NCI-H526 treated with DMSO at 0.1 percent for 48 hours (cell line): Measurements from ENCODE around the gene GPR137B.
"Not testable (repeated sequence)": the region's sequence is repeated elsewhere in the genome, so short reads cannot be mapped to it uniquely, and the experiment has no call there.

Experiments
- DNase-seq: peaks from one replicate; lab custom pipeline; 2025; lab: John Stamatoyannopoulos, UW

The GPR137B gene

DNA sequence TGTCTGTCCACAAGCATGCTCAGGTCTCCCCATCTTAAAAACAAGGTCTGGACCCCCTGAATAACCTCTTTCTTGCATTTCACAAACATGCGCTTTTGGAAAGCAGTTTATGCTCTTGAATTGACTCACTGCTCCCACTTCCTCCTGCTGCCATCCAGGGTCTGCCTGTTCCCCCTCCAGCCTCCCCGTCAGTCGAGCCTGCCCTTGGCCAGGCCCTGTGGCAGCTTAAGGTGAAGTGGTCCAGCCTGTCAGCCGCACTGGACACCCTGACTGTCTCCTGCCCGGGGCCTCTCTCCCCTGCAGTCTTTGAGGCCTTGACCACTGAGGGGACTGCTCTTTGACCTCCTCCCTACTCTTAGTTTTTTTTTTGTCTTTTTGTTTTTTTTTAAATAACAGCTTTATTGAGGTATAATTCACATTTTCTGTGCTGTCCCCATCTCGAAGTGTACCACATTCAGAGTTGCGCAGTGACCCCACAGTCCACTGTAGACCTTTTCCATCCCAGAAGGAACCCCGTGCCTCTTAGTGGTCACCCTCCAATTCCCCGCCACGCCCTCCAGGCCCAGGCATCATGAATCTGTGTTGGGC, 18.3 kb downstream of the GPR137B start:
- no peak for DNase-seq

DNA sequence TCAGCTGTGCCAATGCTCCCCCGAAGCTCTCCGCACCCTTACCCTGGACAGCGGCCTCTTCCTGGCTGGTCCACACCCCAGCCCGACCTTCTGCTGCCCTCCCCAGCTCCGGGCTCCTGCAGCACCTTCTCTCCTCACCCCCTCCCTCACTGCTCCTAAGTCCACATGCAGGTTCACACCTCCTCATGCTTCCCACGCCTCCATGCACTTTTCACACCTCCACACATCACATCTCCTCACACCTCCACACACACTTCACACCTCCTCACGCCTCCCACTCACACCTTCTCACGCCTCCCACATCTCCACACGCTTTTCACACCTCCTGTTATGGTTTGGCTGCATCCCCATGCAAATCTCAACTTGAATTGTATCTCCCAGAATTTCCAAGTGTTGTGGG, 18.9 kb downstream of the GPR137B start:
- DNase-seq: no peak

- DNase-seq: not testable (repeated sequence)
These were observed 19.4 kb downstream of the GPR137B start for GRCh38 chr1:236161755-236162154.

DNA sequence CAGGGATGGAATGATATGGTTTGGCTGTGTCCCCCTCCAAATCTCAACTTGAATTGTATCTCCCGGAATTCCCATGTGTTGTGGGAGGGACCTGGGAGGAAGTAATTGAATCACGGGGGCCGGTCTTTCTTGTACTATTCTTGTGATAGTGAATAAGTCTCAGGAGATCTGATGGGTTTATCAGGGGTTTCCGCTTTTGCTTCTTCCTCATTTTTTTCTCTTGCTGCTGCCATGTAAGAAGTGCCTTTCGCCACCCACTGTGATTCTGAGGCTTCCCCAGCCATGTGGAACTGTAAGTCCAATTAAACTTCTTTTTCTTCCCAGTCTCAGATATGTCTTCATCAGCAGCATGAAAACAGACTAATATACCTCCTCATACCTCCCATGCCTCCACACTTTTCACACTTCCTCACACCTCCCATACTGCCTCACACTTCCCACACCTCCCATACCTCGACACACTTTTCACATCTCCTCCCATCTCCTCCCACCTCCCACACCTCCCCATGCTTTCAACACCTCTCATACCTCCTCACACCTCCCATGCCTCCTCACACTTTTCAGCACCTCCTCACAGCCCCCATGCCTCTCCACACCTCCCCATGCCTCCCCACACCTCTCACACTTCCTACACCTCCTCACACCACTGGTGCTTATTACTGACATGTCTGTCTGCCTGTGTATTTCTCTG, 21.3 kb downstream of the GPR137B start:
- DNase-seq: no peak

- DNase-seq: no peak
These were observed 21.9 kb downstream of the GPR137B start for GRCh38 chr1:236164273-236164672.

DNA sequence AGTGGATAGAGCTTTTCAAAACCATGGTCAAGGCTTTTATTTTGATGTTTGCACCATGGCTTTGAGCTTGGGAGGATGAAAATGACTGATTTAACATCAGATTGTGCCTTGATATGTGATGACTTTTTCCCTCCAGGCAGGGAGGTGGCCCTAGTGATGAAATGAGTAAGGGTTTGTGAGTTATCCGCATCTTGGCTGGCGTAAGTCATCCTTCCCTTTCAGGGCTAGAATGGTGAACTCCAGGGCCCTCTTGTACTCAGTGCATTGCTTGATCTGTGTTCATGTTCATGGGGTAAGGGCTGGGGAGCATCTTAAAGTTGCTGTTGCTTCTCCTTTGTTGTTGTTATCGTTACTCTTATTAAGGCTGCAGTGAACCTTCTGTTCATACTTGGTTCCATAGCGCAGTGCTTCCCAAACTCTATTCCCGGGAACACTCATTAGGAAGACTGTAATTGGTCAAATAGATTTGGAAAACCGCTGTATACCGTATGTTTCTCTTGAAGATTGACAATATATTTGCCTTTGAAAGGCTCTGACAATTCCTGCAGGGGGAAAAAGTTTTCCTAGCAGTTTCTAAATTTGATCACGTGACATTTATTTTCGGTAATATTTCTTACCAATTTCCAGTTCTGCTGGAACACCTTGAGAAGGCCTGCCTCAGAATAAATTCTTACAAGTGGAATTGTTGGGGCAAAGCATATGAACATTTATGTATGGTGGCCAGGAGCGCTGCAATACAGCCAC, 23.1 kb downstream of the GPR137B start:
- DNase-seq: no peak

GRCh38 chr1:236166041-236166440, 23.7 kb downstream of the GPR137B start:
- no peak for DNase-seq

DNA sequence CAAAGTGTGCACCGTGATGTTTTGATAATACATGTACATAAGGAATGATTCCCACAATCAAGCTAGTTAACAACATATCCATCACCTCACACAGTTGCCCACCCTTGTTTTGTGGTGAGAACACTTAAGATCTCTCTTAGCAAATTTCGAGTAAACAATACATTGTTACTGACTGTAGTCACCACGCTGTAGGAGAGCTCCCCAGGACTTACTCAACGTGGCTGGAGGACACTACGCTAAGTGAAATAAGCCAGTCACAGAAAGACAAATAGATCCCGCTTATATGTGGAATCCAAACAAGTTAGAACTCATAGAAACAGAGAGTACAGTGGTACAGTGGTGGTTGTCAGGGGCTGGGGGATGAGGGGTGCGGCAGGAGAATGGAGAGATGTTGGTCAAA, 24.8 kb downstream of the GPR137B start:
- no peak for DNase-seq

- DNase-seq: no peak
These were observed 25.2 kb downstream of the GPR137B start for GRCh38 chr1:236167578-236167977.

DNA sequence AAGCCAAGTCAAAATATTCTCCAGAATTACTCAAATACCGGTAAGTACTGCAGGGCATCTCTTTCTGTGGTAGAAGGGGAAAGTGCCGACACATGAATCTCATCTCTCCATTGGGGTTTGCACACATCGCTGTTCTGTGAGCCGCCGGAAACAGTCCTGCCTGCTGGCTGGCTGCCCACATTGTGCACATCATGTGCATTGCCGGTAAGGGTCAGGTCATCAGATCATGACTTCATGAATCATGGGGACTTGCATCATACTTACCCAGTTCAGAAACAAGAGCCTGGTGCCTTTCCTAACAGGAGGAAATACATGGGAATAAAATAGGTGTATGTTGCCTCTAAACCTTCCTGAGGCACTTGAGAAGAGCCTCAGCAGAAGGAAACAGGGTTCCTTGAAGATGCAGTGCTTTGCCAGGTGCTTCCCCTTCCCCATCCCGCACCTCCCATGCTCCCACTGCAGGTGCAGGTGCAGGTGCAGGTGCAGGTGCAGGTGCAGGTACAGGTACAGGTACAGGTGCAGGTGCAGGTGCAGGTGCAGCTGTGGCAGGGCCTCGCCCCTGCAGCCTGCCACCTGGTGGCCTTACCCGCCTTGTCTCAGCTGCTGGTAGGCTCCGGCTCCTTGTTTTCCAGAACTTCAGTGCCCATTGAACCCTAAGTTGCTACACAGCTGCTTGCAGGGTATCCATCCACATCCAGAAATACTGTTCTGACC, 26.5 kb downstream of the GPR137B start:
- DNase-seq: no peak

DNA sequence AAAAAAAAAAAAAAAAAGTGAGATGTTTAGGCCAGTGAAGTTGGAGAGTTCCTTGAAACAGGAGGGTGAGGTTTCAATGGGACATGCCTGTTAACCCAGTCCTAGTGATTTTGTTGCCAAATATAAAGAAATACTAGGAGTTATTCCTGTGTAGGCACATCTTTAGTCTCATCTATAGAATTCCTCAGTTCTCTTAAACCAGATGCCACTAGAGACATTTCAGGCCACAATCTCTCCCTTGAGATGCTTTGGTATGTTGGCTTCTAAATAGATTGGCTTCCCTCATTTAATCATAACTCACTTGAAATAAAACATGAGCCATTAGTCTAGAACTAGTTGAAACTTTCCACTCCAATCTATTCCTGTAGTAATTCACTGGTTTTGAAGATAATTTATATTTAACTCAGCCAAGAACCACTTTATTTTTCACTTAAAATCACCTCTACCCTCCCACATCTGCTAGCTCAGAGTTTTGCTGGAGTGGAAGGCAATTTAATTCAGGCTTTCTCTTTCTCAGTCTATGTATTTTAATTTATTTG, 29.8 kb downstream of the GPR137B start:
- no peak for DNase-seq

- no peak for DNase-seq
These were observed 30.9 kb downstream of the GPR137B start for GRCh38 chr1:236173174-236173767.

- DNase-seq: no peak
These were observed 33.5 kb downstream of the GPR137B start for GRCh38 chr1:236175642-236176336.

- DNase-seq: no peak
These were observed 34.3 kb downstream of the GPR137B start for GRCh38 chr1:236176337-236177336.

- DNase-seq: no peak
These were observed 37.3 kb downstream of the GPR137B start for GRCh38 chr1:236179634-236180033.

DNA sequence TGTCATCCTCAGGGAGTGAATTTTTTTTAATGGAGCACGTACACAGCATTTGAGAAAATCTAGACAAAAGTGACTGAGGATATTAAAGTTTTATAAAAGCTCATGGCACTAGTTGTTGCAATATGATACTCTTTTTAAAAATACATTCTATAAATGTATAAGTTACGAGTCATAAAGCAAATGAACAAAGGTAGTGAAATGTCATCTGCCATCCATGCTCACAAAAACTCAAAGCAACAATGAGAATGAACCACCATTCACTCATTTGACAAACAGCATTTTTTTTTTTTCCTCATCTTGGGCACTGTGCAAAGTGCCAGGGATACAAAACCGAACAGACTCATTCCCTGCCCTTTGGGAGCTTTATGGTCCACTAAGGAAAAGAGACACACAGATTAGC, 38.7 kb downstream of the GPR137B start:
- no peak for DNase-seq

DNA sequence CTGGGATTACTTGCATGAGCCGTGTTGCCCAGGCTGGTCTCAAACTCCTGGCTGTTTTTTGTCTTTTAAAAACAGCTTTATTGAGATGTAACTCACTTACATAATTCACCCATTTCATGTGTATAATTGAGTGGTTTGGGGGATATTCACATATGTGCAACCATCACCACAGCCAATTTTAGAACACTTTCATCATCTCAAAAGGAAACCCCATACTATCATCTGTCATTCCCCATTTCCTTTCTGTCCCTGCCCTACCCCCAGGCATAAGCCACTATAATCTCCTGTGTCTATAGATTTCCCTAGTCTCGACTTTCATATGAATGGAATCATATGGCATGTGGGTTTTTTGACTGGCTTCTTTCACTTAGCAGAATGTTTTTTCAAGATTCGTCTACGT, 43.3 kb downstream of the GPR137B start:
- DNase-seq: no peak

DNA sequence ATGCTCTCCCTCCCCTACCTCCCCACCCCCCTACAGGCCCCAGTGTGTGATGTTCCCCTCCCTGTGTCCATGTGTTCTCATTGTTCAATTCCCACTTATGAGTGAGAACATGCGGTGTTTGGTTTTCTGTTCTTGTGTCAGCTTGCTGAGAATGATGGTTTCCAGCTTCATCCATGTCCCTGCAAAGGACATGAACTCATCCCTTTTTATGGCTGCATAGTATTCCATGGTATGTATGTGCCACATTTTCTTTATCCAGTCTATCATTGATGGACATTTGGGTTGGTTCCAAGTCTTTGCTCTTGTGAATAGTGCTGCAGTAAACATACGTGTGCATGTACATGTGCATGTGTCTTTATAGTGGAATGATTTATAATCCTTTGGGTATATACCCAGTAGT, 44.1 kb downstream of the GPR137B start:
- DNase-seq: not testable (repeated sequence)

DNA sequence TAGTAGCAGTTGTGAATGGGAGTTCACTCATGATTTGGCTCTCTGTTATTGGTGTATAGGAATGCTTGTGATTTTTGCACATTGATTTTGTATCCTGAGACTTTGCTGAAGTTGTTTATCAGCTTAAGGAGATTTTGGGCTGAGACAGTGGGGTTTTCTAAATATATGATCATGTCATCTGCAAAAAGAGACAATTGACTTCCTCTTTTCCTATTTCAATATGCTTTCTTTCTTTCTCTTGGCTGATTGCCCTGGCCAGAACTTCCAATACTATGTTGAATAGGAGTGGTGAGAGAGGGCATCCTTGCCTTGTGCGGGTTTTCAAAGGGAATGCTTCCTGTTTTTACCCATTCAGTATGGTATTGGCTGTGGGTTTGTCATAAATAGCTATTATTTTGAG, 45.7 kb downstream of the GPR137B start:
- not testable (repeated sequence) for DNase-seq

DNA sequence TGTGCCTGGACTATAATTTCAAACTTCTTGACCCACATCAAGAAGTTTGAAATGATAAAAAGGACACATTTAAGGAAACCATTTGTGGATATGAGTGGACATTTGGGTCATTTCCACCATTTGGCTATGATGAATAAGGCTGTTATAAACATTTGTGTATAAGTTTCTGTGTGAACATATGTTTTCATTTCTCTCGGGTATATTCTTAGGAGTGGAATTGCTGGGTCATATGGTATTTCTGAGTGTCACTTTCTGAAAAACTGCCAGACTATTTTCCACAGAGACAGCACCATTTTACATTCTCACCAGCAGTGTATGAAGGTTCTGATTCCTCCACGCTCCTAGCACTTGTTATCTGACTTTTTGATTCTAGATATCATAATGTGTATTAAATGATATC, 50.8 kb downstream of the GPR137B start:
- DNase-seq: no peak
